Heart left ventricle (tissue), 13 donors: Measurements from ENCODE around the gene GRM2.

Experiments
- POLR2A ChIP-seq, 2 donors: fragments of 450-650 bp; IDR thresholded peaks; one replicate each; pipeline ENCODE4 v1.6.1; 2017; ENCODE audit warnings: antibody characterized with exemption in 2 of 2, mild to moderate bottlenecking in 2 of 2, moderate library complexity in 2 of 2
- TF ChIP-seq, protein P1 (sequence below), 12 donors: fragments of 200-600 bp; sonication (generic) in 4 of 12; IDR thresholded peaks; one replicate each; pipeline versions ENCODE4 v1.5.0 to v1.8.0; 2018 to 2022; ENCODE audit warnings: antibody characterized with exemption in 12 of 12, mild to moderate bottlenecking in 5 of 12
- donor health status: ischemic (EF 13 %, LVEDD 7.1; RV severe dilation, severe dysfunction).
- donor health status: DM: no; HTN: yes; CAD: no.
- donor health status: DM: no; HTN: no; CAD: no.
- donor health status: ischemic (EF 25% LVEDD 6.9; RV normal size, moderate dysfunction).
- donor health status: ischemic (EF 25% LVEDD 5.7; RV mildly dilated, moderate dysfunction).
- donor health status: ischemic (EF 35%, LVEDD 5.7; RV mildly dilated, moderate dysfunction).
- donor health status: nonischemic (EF 11% LVEDD 7.7; RV severe dilation, severe dysfunction).
- donor health status: DM: yes; HTN: yes; CAD: no.
- donor health status: PGD.
- donor health status: ischemic (EF 29% LVEDD 5.4; RV normal size, mild dysfunction).
- donor health status: nonischemic (EF 23%, LVEDD 6.1; RV moderate dilation, normal function).

DNA sequence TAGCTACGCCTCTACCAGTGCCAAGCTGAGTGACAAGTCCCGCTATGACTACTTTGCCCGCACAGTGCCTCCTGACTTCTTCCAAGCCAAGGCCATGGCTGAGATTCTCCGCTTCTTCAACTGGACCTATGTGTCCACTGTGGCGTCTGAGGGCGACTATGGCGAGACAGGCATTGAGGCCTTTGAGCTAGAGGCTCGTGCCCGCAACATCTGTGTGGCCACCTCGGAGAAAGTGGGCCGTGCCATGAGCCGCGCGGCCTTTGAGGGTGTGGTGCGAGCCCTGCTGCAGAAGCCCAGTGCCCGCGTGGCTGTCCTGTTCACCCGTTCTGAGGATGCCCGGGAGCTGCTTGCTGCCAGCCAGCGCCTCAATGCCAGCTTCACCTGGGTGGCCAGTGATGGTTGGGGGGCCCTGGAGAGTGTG, 5.7 kb downstream of the GRM2 start:
- TF ChIP-seq, protein P1, sequence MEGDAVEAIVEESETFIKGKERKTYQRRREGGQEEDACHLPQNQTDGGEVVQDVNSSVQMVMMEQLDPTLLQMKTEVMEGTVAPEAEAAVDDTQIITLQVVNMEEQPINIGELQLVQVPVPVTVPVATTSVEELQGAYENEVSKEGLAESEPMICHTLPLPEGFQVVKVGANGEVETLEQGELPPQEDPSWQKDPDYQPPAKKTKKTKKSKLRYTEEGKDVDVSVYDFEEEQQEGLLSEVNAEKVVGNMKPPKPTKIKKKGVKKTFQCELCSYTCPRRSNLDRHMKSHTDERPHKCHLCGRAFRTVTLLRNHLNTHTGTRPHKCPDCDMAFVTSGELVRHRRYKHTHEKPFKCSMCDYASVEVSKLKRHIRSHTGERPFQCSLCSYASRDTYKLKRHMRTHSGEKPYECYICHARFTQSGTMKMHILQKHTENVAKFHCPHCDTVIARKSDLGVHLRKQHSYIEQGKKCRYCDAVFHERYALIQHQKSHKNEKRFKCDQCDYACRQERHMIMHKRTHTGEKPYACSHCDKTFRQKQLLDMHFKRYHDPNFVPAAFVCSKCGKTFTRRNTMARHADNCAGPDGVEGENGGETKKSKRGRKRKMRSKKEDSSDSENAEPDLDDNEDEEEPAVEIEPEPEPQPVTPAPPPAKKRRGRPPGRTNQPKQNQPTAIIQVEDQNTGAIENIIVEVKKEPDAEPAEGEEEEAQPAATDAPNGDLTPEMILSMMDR (IDR thresholded peaks at IDR 0.05), result no peak
- TF ChIP-seq POLR2A (IDR thresholded peaks at IDR 0.05), result no peak
